Thyroid gland (tissue), 4 donors: ENCODE results near the gene CALCR. TPM values are rescaled to one million over a fixed set of nuclear protein-coding genes. Genes with fewer than 3 reads are reported as not detected.

Experiments used
- DNase-seq, 2 donors: peaks; one replicate each; pipeline ENCODE4 v3.0.0-alpha.2; 2019
- H3K27ac ChIP-seq, 3 donors: fragments of 200-600 bp; sonication (generic); 1 replicate in 2 of 3; 2 replicates in 1 of 3; pipeline ENCODE4 v1.5.1; 2016 to 2019; ENCODE audit warnings: mild to moderate bottlenecking in 1 of 3, moderate library complexity in 1 of 3
- H3K27me3 ChIP-seq: fragments of 200-600 bp; sonication (generic); one replicate; pipeline ENCODE4 v1.5.1; 2019
- H3K36me3 ChIP-seq, 2 donors: fragments of 200-600 bp; sonication (generic); one replicate each; pipeline ENCODE4 v1.5.1; 2016 to 2019
- H3K4me1 ChIP-seq, 2 donors: fragments of 200-600 bp; sonication (generic); one replicate each; pipeline ENCODE4 v1.5.1; 2017 to 2019
- H3K4me3 ChIP-seq, 3 donors: fragments of 200-600 bp; sonication (generic); replicated peaks in 1 of 3; 1 replicate in 2 of 3; 2 replicates in 1 of 3; pipeline ENCODE4 v1.5.1; 2016; ENCODE audit warnings: mild to moderate bottlenecking in 1 of 3
- H3K9me3 ChIP-seq: fragments of 200-600 bp; sonication (generic); one replicate; pipeline ENCODE4 v1.5.1; 2017
- CTCF ChIP-seq, 6 experiments: fragments of 200-600 bp in 3 of 6; fragments of 450-650 bp in 3 of 6; sonication (generic) in 3 of 6; IDR thresholded peaks; one replicate each; pipeline ENCODE4 v1.5.1; 2016 to 2019; ENCODE audit warnings: antibody characterized with exemption in 6 of 6, mild to moderate bottlenecking in 2 of 6, inconsistent platforms in 1 of 6, moderate library complexity in 1 of 6
- POLR2A ChIP-seq, 2 donors: fragments of 450-650 bp; IDR thresholded peaks; one replicate each; pipeline ENCODE4 v1.6.1; 2017; ENCODE audit warnings: antibody characterized with exemption in 2 of 2, mild to moderate bottlenecking in 2 of 2, moderate library complexity in 1 of 2
- WGBS, 2 donors: methylation state at CpG; one replicate each; pipeline ENCODE4 v1.1.5; 2017; 5-methylcytosine and 5-hydroxymethylcytosine counted together
- intact Hi-C: fragments of 100-400 bp; cut with DNase I; formaldehyde crosslinking; loops from one replicate; pipeline ENCODE4 v1.15.1; 2023
- total RNA-seq, 4 donors: library from RNA; depleted of rRNA; stranded (reverse); fragments of >200 nt; gene quantifications; one replicate each; pipeline ENCODE4 v1.2.3, GENCODE V29; 2016

CALCR gene
- total RNA-seq, 4 donors from 2014 or later = 0.11 TPM; not detected in 3

- Histone ChIP-seq H3K4me1 (no peaks in the 10 kb centered on the region), H3K27ac (no peak overlapping the region), H3K9me3 (no peaks in the 10 kb centered on the region), H3K4me3 (no peak overlapping the region), H3K36me3 (no peaks in the 10 kb centered on the region), H3K27me3 (no peaks in the 10 kb centered on the region)
- TF ChIP-seq POLR2A (IDR thresholded peaks at IDR 0.05) (no peak), CTCF (IDR thresholded peaks at IDR 0.05) (no peak)
- 70 to 80% methylated on average over 2 of the region's 2 CpGs for WGBS, 2 donors
- no peak for DNase-seq
- intact Hi-C loops = no loop called here
Measured at GRCh38 chr7:93544691-93545090, 29.8 kb downstream of the CALCR start.

GRCh38 chr7:93538061-93538460 is 36.5 kb downstream of the CALCR start:
- WGBS, 2 donors = 40 to 41% methylated on average over 1 of the region's 1 CpG

GRCh38 chr7:93535616-93536015 is 38.9 kb downstream of the CALCR start:
- Histone ChIP-seq H3K4me1 (no peaks in the 10 kb centered on the region), H3K27me3 (no peaks in the 10 kb centered on the region), H3K4me3 (no peak overlapping the region), H3K9me3 (no peaks in the 10 kb centered on the region), H3K27ac (no peak overlapping the region), H3K36me3 (no peaks in the 10 kb centered on the region)
- no peak for DNase-seq
- TF ChIP-seq CTCF (IDR thresholded peaks at IDR 0.05) = no peak
- no peak for TF ChIP-seq POLR2A (IDR thresholded peaks at IDR 0.05)
- intact Hi-C loops = no loop called here

More at GRCh38 chr7:93538061-93538460, 36.5 kb downstream of the CALCR start:
- no peaks in the 10 kb centered on the region for H3K36me3 ChIP-seq
- TF ChIP-seq CTCF (IDR thresholded peaks at IDR 0.05) (no peak), POLR2A (IDR thresholded peaks at IDR 0.05) (no peak)
- H3K9me3 ChIP-seq = no peaks in the 10 kb centered on the region
- intact Hi-C loops = no loop called here
- H3K4me3 ChIP-seq = no peak overlapping the region
- H3K27ac ChIP-seq = no peak overlapping the region
- H3K27me3 ChIP-seq = no peaks in the 10 kb centered on the region
- no peak for DNase-seq
- no peaks in the 10 kb centered on the region for H3K4me1 ChIP-seq

- no peaks in the 10 kb centered on the region for H3K27me3 ChIP-seq
Measured at GRCh38 chr7:93530701-93531100, 43.8 kb downstream of the CALCR start.

GRCh38 chr7:93516834-93517233 is 57.7 kb downstream of the CALCR start:
- H3K4me1 ChIP-seq = no peaks in the 10 kb centered on the region
- H3K9me3 ChIP-seq = no peaks in the 10 kb centered on the region
- H3K4me3 ChIP-seq = no peak overlapping the region
- no peaks in the 10 kb centered on the region for H3K27me3 ChIP-seq
- H3K36me3 ChIP-seq = no peaks in the 10 kb centered on the region
- DNase-seq = no peak
- intact Hi-C loops = no loop called here
- no peak overlapping the region for H3K27ac ChIP-seq
- 81 to 94% methylated on average over 4 of the region's 4 CpGs for WGBS, 2 donors
- no peak for TF ChIP-seq POLR2A (IDR thresholded peaks at IDR 0.05)
- TF ChIP-seq CTCF (IDR thresholded peaks at IDR 0.05) = no peak

More at GRCh38 chr7:93530701-93531100, 43.8 kb downstream of the CALCR start:
- intact Hi-C loops = no loop called here
- Histone ChIP-seq H3K4me1 (no peaks in the 10 kb centered on the region), H3K27ac (no peak overlapping the region), H3K9me3 (no peaks in the 10 kb centered on the region), H3K36me3 (no peaks in the 10 kb centered on the region), H3K4me3 (no peak overlapping the region)
- DNase-seq = no peak
- TF ChIP-seq CTCF (IDR thresholded peaks at IDR 0.05) (no peak), POLR2A (IDR thresholded peaks at IDR 0.05) (no peak)
